T-cell (primary cell): ENCODE results near the gene EIF5. TPM values are rescaled to one million over a fixed set of nuclear protein-coding genes. Genes with fewer than 3 reads are reported as not detected.

Experiments
- ATAC-seq, 4 experiments: fragments of 200-7000 bp in 3 of 4; fragments of 150-1000 bp in 1 of 4; cut with Tn5 transposase; replicated peaks in 1 of 4; 1 replicate in 3 of 4; 2 replicates in 1 of 4; pipeline ENCODE4 v1.10.0; 2021; ENCODE audit warnings: moderate library complexity in 3 of 4, mild to moderate bottlenecking in 2 of 4, moderate number of reproducible peaks in 1 of 4
- CTCF ChIA-PET, 2 donors: fragments of 300-600 bp; sonication (Branson Sonifier 250); formaldehyde crosslinking; loops; one replicate each; lab custom pipeline; 2022; ENCODE audit warnings: antibody characterized with exemption in 2 of 2; lab: Charles Lee
- POLR2A ChIA-PET, 2 donors: fragments of 300-600 bp; sonication (Branson Sonifier 250); formaldehyde crosslinking; loops; one replicate each; lab custom pipeline; 2022; ENCODE audit warnings: antibody characterized with exemption in 2 of 2; lab: Charles Lee
- DNase-seq, 35 experiments: peaks; one replicate each; pipeline versions ENCODE4 v3.0.0 to v3.0.0-alpha.2; 2013 to 2023
- H3K27ac ChIP-seq: one replicate; pipeline ENCODE4 v1.5.1; 2013; ENCODE audit warnings: low read length
- H3K27me3 ChIP-seq, 2 experiments: replicated peaks in 1 of 2; 1 replicate in 1 of 2; 2 replicates in 1 of 2; pipeline versions ENCODE4 v1.6.1 to v1.7.0; 2013; ENCODE audit warnings: low read length in 1 of 2, mixed read lengths in 1 of 2; ENCODE audit not compliant: control insufficient read depth in 2 of 2, insufficient read depth in 2 of 2; ENCODE audit errors: extremely low read depth in 1 of 2
- H3K36me3 ChIP-seq, 2 donors: 1 replicate in 1 of 2; 2 replicates in 1 of 2; pipeline versions ENCODE4 v1.6.1 to v1.7.0; 2013; ENCODE audit warnings: low read length in 1 of 2; ENCODE audit not compliant: control insufficient read depth in 2 of 2, insufficient read depth in 1 of 2; ENCODE audit errors: extremely low read depth in 1 of 2
- H3K4me1 ChIP-seq, 2 experiments: 1 replicate in 1 of 2; 2 replicates in 1 of 2; pipeline versions ENCODE4 v1.6.1 to v1.7.0; 2013; ENCODE audit warnings: low read length in 2 of 2, mixed read lengths in 1 of 2; ENCODE audit not compliant: insufficient read depth in 2 of 2, control insufficient read depth in 1 of 2; ENCODE audit errors: extremely low read depth in 1 of 2
- H3K4me3 ChIP-seq, 2 donors: 1 replicate in 1 of 2; 2 replicates in 1 of 2; pipeline versions ENCODE4 v1.5.1 to v1.7.0; 2013; ENCODE audit warnings: mild to moderate bottlenecking in 2 of 2, low read length in 1 of 2, moderate library complexity in 1 of 2; ENCODE audit not compliant: control insufficient read depth in 1 of 2; ENCODE audit errors: extremely low read depth in 1 of 2
- H3K9me3 ChIP-seq: 2 replicates; pipeline ENCODE4 v1.7.0; 2013
- H3K27ac Mint-ChIP-seq, 2 donors: one replicate each; pipeline ENCODE4 v1.8.0; 2020 to 2021; ENCODE audit warnings: mild to moderate bottlenecking in 2 of 2, mixed read lengths in 2 of 2
- H3K27me3 Mint-ChIP-seq, 2 donors: one replicate each; pipeline ENCODE4 v1.8.0; 2021 to 2022; ENCODE audit warnings: mixed read lengths in 2 of 2
- H3K36me3 Mint-ChIP-seq: one replicate; pipeline ENCODE4 v1.8.0; 2021; ENCODE audit warnings: mixed read lengths
- H3K4me1 Mint-ChIP-seq, 3 donors: one replicate each; pipeline ENCODE4 v1.8.0; 2020 to 2022; ENCODE audit warnings: mixed read lengths in 3 of 3, mild to moderate bottlenecking in 1 of 3
- H3K4me3 Mint-ChIP-seq, 3 donors: one replicate each; pipeline ENCODE4 v1.8.0; 2020 to 2022; ENCODE audit warnings: mild to moderate bottlenecking in 3 of 3, mixed read lengths in 3 of 3, moderate library complexity in 3 of 3
- H3K9me3 Mint-ChIP-seq, 3 donors: one replicate each; pipeline ENCODE4 v1.8.0; 2020 to 2022; ENCODE audit warnings: mixed read lengths in 3 of 3
- WGBS: methylation state at CpG from one replicate; pipeline ENCODE4 v1.1.5; 2013; ENCODE audit warnings: missing lambda C conversion rate; ENCODE audit not compliant: insufficient coverage; 5-methylcytosine and 5-hydroxymethylcytosine counted together
- total RNA-seq, 35 experiments: library from RNA in 6 of 35; stranded (reverse) in 6 of 35; fragments of 120-200 nt in 1 of 35; gene quantifications; one replicate each; pipeline versions ENCODE4 v1.2.1 to v1.2.4 and lab custom pipeline; 2013 to 2026

EIF5 gene
- 100 to 1,000 TPM; 223 to 650 (median 261) TPM for total RNA-seq
- total RNA-seq (2013) = 235 TPM
- total RNA-seq (lab: John Stamatoyannopoulos, UW) = 329 to 1,181 (median 551) reads per million in 29 experiments

DNA sequence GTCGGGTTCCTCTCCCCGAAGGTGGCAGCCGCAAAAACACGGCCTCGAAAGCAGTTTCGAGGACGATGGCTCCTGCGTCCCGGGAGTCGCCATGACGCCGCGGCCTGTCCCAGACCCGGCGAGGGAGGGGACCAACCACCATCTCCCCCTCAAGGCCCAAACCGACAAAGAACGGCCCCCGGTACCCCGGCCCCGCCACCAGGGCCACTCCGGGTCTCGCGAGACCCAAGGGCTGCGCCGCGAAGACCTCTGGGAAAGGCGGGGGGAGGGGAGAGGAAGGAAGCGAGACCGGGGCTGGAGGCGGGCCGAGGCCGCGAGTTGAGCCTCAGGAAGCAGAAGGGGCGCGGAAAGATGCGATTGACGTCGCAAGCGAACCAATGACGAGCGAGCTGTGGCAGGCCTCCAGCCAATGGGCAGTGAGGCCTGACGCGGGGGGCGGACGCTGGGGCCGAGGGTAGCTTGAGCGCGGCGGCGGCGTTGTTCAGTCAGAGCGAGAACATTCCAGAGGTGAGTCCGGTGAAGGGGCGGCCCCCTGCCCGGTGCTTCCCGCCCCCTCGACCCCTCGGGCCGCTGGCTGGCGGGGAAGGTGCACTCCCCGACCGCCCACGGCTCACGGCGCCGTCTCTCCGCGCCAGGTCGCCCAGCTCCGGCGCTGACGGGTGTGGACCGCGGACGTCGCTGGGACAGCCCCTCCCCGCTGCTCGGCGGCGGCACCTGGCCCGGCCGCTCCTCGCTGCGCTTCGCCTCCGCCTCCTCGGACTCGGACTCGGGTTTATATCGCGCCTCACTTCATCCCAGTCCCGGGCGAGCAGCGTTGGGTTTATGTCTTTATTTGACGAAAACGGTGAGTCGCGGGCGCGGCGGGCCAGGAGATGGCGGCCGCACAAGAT lies at the start of gene EIF5:
TSS of gene EIF5 (plus strand) at position 484 of the 890 bp plus-strand sequence. CDS start 1,624 bp downstream, outside the sequence.
- H3K4me1 ChIP-seq = peaks cover 7 to 32% of the 10 kb centered on the region in 2 experiments
- ChIA-PET POLR2A (interaction anchor here (0.5 to 1.2 kb wide), 9 partner anchors 10 to 810 kb away, joined by 3 to 5 read pairs (median 3); partner anchors contain the start of gene MARK3 (in 1 of the 2)), CTCF (interaction anchor here in 1 of 2 donors (0.6 to 0.9 kb wide), 2 partner anchors 51 to 70 kb away, joined by 3 to 4 read pairs; partner anchors contain the start of gene MARK3)
- Mint-ChIP-seq H3K36me3 (peaks cover 39% of the 10 kb centered on the region), H3K27ac (peak within 1 kb of the TSS; percentile 93 to 96), H3K9me3 (no peaks in the 10 kb centered on the region), H3K27me3 (no peaks in the 10 kb centered on the region), H3K4me3 (peak within 1 kb of the TSS; percentile 90 to 93 (median 91)), H3K4me1 (peaks cover 38 to 47% (median 43%) of the 10 kb centered on the region in 3 donors)
- H3K9me3 ChIP-seq = no peaks in the 10 kb centered on the region
- peaks cover 0 to 37% of the 10 kb centered on the region in 2 donors for H3K36me3 ChIP-seq
- ATAC-seq = peak; percentile 86 to 92 (median 88)
- H3K27ac ChIP-seq = peak within 1 kb of the TSS; percentile 99
- no peaks in the 10 kb centered on the region for H3K27me3 ChIP-seq
- under 1% methylated on average over 99 of the region's 103 CpGs for WGBS
- DNase-seq = peak; percentile 97 to 100 (median 98)
- peak within 1 kb of the TSS; percentile 68 to 99 for H3K4me3 ChIP-seq

DNA sequence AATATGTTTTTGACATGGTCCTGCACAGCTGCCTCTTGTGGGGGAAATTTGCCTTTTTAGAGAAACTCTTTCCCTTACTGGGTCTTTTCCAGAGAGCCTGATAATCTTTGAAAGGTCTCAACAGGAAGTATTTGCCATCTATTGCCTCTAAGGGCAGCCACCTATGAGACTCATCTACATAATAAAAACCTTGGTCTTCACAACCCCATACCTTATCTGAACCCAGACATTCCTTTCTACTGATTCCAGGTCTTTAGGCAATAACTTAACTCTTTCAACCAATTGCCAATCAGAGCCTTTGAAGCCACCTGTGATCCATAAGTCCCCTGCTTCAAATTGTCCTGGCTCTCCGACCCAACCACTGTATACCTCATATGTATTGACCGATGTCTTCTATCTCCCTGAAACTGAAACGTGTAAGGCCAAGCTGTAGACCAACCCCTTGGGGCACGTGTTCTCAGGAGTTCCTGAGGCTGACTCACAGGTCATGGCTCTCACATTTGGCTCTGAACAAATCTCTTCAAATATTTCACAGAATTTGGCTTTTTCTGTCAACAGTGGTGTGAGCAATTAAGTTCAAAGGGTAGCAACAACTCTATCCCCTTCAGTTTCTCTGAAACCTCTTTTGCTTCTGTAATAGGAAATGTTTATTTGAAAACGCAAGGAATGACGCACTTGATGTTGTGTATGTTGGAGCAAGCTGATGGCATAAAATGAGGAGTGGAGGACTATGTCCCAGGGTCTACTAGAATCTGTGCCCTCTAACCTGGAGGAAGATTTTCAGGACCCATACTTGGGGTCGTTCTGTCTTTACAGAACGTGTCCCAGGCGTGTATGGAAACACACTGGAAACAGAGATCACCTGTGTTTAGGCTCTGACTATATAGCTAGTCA lies 49.2 kb upstream of the EIF5 start:
- H3K27ac ChIP-seq = no peak overlapping the region
- ChIA-PET POLR2A (no interaction called here), CTCF (no interaction called here)
- H3K4me1 ChIP-seq = no peaks in the 10 kb centered on the region
- no peaks in the 10 kb centered on the region for H3K36me3 ChIP-seq
- H3K4me3 ChIP-seq = no peak overlapping the region
- Mint-ChIP-seq H3K27ac (no peak overlapping the region), H3K4me3 (no peak overlapping the region), H3K36me3 (no peaks in the 10 kb centered on the region), H3K4me1 (peaks cover 0 to 8% (median 2%) of the 10 kb centered on the region in 3 donors), H3K27me3 (peaks cover 52 to 72% of the 10 kb centered on the region in 2 donors), H3K9me3 (no peaks in the 10 kb centered on the region)
- ATAC-seq (no peak), DNase-seq (no peak)
- peaks cover 18 to 54% of the 10 kb centered on the region in 2 experiments for H3K27me3 ChIP-seq
- 70% methylated on average over 7 of the region's 9 CpGs for whole genome bisulfite sequencing
- H3K9me3 ChIP-seq = no peaks in the 10 kb centered on the region

DNA sequence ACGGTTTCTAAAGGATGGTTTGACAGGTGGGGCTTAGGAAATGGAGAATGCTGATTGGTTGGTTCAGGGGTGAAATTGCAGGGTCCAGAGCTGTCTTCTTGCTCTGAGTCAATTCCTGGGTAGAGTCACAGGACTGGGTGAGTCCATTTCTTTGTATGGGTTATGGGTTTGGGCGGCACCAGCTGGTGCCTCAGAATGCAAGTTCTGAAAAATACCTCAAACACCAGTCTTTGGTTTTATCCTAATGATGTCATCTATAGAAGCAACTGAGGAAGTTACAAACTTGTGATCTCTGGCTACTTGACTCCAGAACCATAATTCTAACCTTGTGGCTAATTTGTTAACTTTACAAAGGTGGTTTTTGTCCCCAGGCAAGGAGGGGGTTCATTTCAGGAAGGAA lies 47.6 kb upstream of the EIF5 start:
- no peak for ATAC-seq
- no peaks in the 10 kb centered on the region for H3K4me1 ChIP-seq
- H3K4me3 ChIP-seq = no peak overlapping the region
- H3K36me3 Mint-ChIP-seq = no peaks in the 10 kb centered on the region
- peaks cover 47 to 59% of the 10 kb centered on the region in 2 donors for H3K27me3 Mint-ChIP-seq
- 86% methylated on average over 1 of the region's 2 CpGs for WGBS
- CTCF ChIA-PET = no interaction called here
- H3K4me1 Mint-ChIP-seq = no peaks in the 10 kb centered on the region
- no peak overlapping the region for H3K4me3 Mint-ChIP-seq
- no peaks in the 10 kb centered on the region for H3K9me3 Mint-ChIP-seq
- DNase-seq = no peak
- no peaks in the 10 kb centered on the region for H3K9me3 ChIP-seq
- POLR2A ChIA-PET = no interaction called here
- no peak overlapping the region for H3K27ac Mint-ChIP-seq
- no peaks in the 10 kb centered on the region for H3K36me3 ChIP-seq
- no peak overlapping the region for H3K27ac ChIP-seq
- H3K27me3 ChIP-seq = peaks cover 11 to 46% of the 10 kb centered on the region in 2 experiments

DNA sequence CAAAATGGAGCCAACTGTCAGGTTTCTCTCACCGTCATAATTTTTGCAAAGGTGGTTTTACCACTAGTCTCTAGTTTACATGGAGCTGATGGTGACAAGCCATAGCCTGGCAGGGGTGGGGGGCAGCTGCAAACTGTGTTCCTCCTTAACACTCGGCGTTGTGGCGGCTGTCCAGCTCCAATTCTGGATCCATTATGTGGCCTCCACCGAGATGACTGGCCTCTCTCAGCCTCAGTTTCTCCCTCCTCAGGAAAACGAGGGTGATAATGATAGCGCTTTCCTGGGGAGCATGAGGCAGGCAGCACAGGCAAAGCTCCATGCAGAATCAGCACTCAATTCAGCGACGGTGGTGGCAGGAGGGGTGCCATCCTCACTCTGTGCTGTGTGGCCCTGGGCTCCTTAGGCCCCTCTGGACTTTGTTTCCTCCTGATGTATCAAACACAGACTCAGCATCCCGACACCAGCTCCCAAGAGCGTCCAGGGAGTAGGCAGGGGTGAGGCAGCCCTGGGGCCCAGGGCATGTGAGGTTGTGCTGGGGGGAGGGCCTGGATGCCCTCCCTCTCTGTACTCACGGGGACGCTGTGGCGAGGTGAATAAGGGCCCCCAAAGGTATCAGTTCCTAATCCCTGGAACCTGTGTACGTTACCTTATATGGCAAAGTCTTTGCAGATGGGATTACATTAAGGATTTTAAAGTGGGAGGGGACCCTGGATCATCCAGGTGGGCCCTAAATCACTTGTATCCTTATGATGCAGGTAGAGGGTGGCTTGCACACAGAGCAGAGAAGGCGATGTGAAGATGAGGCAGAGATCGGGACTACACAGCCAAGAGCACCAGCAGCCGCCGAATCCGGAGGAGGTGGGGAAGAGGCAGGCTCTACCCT lies 46.8 kb upstream of the EIF5 start:
- Histone ChIP-seq H3K27me3 (peaks cover 10 to 40% of the 10 kb centered on the region in 2 experiments), H3K4me3 (no peak overlapping the region), H3K4me1 (no peaks in the 10 kb centered on the region), H3K27ac (no peak overlapping the region), H3K9me3 (no peaks in the 10 kb centered on the region), H3K36me3 (no peaks in the 10 kb centered on the region)
- CTCF ChIA-PET = no interaction called here
- Mint-ChIP-seq H3K9me3 (no peaks in the 10 kb centered on the region), H3K36me3 (no peaks in the 10 kb centered on the region), H3K27ac (no peak overlapping the region), H3K27me3 (peaks cover 42 to 53% of the 10 kb centered on the region in 2 donors), H3K4me1 (peaks cover 0 to 2% (median 0%) of the 10 kb centered on the region in 3 donors), H3K4me3 (no peak overlapping the region)
- POLR2A ChIA-PET = no interaction called here
- ATAC-seq (no peak), DNase-seq (no peak)
- WGBS = 79% methylated on average over 18 of the region's 20 CpGs

DNA sequence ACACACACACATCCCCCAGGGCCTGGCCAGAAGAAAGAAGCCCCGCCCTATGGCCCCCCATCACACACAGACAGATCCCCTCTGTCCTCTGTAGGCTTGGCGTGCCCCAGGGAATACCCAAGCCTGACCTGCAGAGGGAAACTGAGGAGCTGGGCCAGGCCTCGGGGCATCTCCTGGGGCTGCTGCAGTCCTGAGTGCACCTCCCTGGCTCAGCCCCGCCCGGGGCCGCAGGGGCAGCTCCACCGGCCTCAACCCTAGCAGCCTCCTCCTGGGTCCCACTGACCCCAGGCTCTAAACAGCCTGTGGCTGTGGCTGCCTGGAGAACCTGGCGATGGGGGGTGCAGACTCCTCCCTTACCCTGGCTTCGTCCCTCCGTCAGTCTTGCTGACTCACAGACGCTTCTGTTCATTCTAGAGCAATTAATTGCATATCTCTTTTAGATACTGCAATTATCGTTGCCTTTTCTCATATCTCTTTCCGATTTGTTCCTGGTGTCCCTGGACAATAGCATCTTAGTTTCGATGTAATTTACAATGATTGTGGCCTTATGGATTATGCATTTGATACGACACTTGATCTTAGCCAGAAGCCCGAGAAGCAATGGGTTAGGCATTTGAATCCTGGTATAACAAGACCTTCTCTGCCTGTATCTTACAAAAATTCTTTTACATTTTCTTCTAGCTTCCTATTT lies 45.8 kb upstream of the EIF5 start:
- Histone ChIP-seq H3K9me3 (no peaks in the 10 kb centered on the region), H3K27ac (no peak overlapping the region), H3K27me3 (peaks cover 4 to 41% of the 10 kb centered on the region in 2 experiments), H3K36me3 (no peaks in the 10 kb centered on the region), H3K4me1 (no peaks in the 10 kb centered on the region), H3K4me3 (no peak overlapping the region)
- H3K36me3 Mint-ChIP-seq = no peaks in the 10 kb centered on the region
- no peak for ATAC-seq
- POLR2A ChIA-PET = no interaction called here
- DNase-seq = no peak
- H3K27me3 Mint-ChIP-seq = peaks cover 42 to 50% of the 10 kb centered on the region in 2 donors
- no peak overlapping the region for H3K4me3 Mint-ChIP-seq
- H3K4me1 Mint-ChIP-seq = peaks cover 2 to 8% (median 3%) of the 10 kb centered on the region in 3 donors
- H3K9me3 Mint-ChIP-seq = no peaks in the 10 kb centered on the region
- CTCF ChIA-PET = no interaction called here
- no peak overlapping the region for H3K27ac Mint-ChIP-seq
- WGBS = 64% methylated on average over 7 of the region's 16 CpGs
